ENCODE measurements around the gene HLA-DQA1.
"Not testable (repeated sequence)": the region's sequence is repeated elsewhere in the genome, so short reads cannot be mapped to it uniquely, and the experiment has no call there.

HLA-DQA1 gene

GRCh38 chr6:32657819-32658218 is 20.6 kb downstream of the HLA-DQA1 start:
- DNase-seq (ENCODE audit: low read depth in 1 of 2, low spot score in 1 of 2): not testable (repeated sequence)

DNA sequence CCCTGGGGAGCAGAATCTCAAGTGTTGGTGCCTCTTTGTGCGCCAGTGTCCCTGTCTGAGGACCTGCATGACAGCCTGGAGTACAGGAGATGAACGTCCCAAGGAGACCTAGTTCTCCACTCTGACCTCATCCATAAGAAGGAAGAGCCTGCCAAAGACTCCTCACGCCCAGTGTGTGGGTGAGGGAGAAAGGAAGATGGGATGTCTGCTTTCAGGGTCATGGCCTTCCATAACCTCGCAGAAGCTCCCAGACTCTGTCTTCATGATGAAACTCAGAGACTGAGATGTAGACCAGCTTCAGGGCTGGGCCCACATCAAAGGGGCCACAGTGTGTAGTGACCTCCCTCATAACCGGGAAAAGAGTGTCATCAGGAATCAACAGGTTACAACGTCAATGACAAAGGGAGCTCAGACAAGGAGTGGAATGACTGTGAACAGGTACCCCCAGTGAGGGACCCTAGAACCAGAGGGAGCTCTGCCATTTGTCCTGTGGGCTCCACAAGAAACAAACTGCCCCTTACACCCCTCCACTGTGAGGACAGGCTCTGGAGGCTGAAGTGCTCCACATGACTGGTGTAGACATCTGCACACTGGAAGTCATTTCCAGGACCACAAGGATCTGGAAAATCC is 21.2 kb downstream of the HLA-DQA1 start:
- DNase-seq (ENCODE audit: low read depth in 1 of 2, low spot score in 1 of 2): no peak

- no peak for DNase-seq (ENCODE audit: low read depth in 1 of 2, low spot score in 1 of 2)
Observed at GRCh38 chr6:32659856-32660595, 22.8 kb downstream of the HLA-DQA1 start.

- DNase-seq (ENCODE audit: low read depth in 1 of 2, low spot score in 1 of 2): no peak
Observed at GRCh38 chr6:32662099-32662498, 24.9 kb downstream of the HLA-DQA1 start.

DNA sequence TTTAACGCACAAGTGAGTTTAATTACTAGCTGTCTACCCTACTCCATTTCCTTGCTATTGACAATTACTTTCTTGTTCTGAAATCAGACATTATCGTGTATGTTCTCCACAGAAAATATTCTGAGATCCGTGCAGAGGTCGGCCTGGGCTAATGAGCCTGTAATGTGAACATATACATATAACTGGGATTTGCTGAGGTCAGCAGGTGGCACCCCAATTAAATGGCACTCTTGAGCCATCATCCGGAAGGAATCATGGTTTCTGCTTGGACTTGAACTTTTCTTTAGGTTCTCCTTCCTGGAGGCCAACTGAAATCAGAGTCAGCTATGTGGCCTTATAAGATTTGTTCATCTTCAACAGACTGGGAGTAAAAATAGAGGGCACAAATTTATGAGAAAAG is 25.6 kb downstream of the HLA-DQA1 start:
- DNase-seq (ENCODE audit: low read depth in 1 of 2, low spot score in 1 of 2): no peak

DNA sequence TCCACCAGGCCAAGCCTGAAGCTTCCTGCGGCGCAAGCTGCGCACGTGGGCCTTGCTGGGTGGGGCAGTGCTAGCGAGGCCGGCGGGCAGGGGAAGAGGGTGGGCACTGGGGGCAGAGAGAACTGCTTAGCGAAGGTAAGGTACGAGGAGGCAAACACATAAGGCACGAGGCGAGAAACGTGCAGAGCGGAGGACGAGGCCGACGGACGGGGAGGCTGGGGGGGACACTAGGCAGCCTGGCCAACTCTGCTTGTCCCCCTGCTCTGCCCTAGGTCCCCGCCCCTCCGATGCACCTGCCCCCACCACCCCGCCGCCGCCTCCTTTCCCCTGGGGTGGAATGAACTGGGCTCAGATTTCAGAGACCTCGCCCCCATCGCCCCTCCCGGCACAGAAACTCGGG is 27.1 kb downstream of the HLA-DQA1 start:
- no peak for DNase-seq (ENCODE audit: low read depth in 1 of 2, low spot score in 1 of 2)

DNA sequence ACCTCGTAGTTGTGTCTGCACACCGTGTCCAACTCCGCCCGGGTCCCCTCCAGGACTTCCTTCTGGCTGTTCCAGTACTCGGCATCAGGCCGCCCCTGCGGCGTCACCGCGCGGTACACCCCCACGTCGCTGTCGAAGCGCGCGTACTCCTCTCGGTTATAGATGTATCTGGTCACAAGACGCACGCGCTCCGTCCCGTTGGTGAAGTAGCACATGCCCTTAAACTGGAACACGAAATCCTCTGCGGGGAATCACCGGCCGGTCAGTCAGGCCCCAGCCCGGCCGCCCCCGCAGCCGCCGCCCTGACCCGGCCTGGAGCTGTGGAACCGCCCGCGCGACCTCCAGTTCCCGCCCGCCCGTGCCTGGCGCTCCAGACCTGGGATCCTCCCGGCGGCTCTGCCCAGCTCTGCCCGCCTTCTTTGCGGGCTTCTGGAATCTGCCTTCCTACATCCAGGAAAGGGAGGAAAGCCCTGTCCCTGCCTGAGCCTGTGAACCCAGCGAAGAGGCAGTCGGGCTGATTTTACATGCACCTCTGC is 27.7 kb downstream of the HLA-DQA1 start:
- DNase-seq (ENCODE audit: low read depth in 1 of 2, low spot score in 1 of 2): peak in 1 of 2 donors; percentile 26

DNA sequence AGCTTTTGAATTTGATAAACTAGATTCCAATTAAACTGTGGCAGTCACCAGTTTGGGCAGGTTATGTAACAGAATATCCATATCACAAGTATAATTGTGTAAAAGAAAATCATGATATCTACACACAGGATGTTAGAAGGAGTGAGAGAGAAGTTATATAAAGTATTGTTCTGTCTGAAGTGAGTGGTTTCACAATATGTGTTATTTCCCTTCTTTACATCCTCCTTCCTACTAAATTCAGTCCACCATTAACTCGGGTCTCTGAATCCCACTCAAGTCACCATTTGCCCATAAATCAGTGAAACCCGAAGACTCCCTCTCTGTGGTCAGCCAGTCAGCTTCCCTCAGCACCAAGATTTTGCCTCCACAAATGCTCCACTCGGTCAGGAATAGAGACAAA is 28.5 kb downstream of the HLA-DQA1 start:
- DNase-seq (ENCODE audit: low read depth in 1 of 2, low spot score in 1 of 2): no peak

GRCh38 chr6:32666420-32667300 is 29.5 kb downstream of the HLA-DQA1 start, which contains the start of gene HLA-DQB1:
HLA-DQB1 (minus strand) TSS chr6:32666657; CDS start chr6:32666607, 50 bp downstream.
- DNase-seq (ENCODE audit: low read depth in 1 of 2, low spot score in 1 of 2): no peak

- DNase-seq (ENCODE audit: low read depth in 1 of 2, low spot score in 1 of 2): peak in 1 of 2 donors; percentile 1
Observed at GRCh38 chr6:32668226-32668747, 31.1 kb downstream of the HLA-DQA1 start.

DNA sequence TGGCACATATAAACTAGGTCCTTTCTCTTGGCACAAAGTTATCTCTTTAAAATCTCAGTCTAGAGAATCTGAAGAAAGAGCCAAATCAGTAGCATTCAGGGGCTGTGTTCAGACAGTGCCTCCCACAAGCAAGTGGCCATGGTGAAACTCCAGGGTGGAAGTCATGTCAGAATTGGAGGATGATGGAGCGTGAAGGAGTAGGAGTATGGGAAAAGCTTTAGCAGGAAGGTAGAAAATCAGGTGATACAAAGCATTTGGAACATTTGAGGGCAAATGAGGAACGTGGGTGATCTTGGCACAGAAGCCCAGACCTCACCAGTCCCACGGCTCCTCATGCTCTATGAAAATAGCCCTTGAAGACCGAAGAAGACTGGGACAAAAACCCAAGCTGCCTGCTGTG is 32.0 kb downstream of the HLA-DQA1 start:
- no peak for DNase-seq (ENCODE audit: low read depth in 1 of 2, low spot score in 1 of 2)

DNA sequence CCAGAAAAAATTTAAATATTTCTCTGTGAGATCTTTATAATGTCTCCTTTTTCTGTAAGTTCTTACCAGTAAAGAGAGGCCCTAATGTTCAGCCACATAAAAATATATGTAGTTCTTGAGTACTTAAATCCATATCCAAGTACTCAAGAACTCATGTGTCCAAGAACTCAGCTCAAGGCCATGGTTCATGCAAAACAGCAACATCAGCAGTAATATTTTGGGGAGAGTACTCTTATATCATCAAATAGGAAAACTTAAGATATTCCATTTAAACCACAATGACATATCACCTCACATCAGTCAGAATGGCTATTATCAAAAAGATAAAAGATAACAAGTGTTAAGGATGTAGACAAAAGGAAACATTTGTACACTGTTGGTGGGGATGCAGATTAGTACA is 32.7 kb downstream of the HLA-DQA1 start:
- DNase-seq (ENCODE audit: low read depth in 1 of 2, low spot score in 1 of 2): no peak

DNA sequence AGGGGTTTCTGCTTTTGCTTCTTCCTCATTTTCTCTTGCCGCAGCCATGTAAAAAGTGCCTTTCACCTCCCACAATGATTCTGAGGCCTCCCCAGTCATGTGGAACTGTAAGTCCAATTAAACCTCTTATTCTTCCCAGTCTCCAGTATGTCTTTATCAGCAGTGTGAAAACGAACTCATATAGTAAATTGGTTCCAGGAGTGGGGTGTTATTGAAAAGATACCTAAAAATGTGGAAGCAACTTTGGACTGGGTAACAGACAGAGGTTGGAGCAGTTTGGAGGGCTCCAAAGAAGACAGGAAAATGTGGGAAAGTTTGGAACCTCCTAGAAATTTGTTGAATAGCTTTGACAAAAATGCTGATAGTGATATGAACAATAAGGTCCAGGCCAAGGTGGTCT is 34.7 kb downstream of the HLA-DQA1 start:
- not testable (repeated sequence) for DNase-seq (ENCODE audit: low read depth in 1 of 2, low spot score in 1 of 2)

DNA sequence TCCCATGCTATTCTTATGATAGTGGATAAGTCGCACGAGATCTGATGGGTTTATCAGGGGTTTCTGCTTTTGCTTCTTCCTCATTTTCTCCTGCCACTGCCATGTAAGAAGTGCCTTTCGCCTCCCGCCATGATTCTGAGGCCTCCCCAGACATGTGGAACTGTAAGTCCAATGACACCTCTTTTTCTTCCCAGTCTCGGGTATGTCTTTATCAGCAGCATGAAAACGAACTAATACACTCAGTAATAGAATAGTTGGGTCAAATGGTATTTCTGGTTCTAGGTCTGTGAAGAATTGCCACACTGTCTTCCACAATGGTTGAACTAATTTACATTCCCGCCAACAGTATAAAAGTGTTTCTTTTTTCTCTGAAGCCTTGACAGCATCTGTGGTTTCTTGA is 36.9 kb downstream of the HLA-DQA1 start:
- DNase-seq (ENCODE audit: low read depth in 1 of 2, low spot score in 1 of 2): not testable (repeated sequence)

DNA sequence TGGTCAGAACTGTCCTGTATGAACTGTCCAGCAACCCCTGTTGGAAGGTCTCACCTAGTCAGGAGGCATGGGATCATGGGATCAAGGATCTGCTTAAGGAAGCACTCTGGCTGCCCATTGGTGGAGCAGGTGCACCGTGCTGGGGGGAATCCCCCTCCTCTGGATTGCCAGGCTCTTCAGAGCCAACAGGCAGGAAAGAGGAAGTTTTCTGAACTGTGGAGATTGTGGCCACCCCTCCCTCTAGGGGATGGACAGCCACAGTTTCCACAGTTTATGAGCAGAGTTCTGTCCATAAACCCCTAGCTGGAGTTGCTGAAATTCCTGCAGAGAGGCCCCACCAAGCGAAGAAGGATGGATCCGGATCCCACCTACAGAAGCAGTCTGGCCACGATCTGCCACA is 42.3 kb downstream of the HLA-DQA1 start:
- DNase-seq (ENCODE audit: low read depth in 1 of 2, low spot score in 1 of 2): no peak

- DNase-seq (ENCODE audit: low read depth in 1 of 2, low spot score in 1 of 2): no peak
Observed at GRCh38 chr6:32680055-32680454, 42.8 kb downstream of the HLA-DQA1 start.

GRCh38 chr6:32684246-32684645 is 47.0 kb downstream of the HLA-DQA1 start:
- no peak for DNase-seq (ENCODE audit: low read depth in 1 of 2, low spot score in 1 of 2)

DNA sequence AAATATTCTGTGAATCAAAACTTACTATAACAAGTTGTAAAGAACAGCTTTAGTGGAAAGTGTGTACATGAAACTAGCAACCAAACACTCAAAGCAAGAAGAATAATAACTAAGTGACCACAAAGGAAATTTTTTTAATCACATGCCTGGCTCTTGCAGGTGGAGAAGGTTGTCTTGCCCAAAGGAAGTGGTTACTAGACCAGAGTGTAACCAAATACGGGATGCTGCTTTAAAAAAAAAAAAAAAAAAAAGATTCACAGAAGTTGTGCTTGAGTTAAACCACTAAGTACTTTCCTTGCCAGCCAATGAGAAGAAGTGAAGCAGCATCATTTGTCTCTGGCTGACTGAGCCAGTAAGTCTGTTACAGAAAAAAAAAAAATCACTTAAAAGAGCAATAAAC is 48.4 kb downstream of the HLA-DQA1 start:
- peak in 1 of 2 donors; percentile 4 for DNase-seq (ENCODE audit: low read depth in 1 of 2, low spot score in 1 of 2)

DNA sequence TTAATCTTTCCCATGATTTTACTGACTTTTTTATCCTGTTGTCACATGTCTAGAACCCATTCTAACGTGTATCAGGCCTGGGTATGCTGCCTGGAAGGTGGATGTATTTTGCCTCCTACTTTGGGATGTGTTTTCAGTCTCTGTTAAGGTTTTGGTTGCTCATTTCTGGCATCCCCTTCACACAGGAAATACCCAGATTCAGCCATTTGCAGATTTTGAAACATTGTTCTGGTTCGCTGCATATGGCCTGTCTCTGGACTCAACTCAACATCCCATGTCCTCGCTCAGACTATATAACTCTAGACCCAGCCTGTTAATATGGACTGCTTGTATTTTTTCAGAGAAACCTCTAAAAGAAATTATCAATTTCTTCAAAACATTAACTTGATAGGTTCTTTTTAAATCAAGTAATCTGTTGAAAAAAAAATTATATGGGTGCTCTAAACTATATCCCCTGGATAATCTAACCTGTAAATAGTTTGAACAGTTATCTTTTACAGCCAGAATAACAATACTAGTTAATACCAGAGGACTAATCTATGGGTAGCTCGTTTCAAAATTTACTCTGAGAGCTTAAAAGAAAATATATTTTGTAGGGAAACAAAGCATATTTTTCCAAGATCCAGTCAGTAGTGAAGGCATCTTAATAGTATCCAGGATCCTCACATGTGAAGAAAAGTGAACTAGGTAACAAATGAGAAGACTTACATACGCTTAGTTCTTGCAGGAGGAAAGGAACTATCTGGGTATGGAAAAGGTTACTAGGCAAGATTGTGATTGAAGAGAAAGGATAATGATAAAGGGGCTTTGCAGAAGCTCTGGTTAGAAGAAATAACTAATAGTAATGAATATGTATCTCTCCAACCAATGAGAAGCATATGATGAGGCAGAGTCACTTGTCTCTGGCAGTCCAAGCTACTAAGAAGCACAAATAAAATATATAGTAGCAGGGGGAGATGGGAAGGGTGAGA is 52.6 kb downstream of the HLA-DQA1 start:
- DNase-seq (ENCODE audit: low read depth in 1 of 2, low spot score in 1 of 2): no peak

- peak in 1 of 2 donors; percentile 19 for DNase-seq (ENCODE audit: low read depth in 1 of 2, low spot score in 1 of 2)
Observed at GRCh38 chr6:32692019-32692418, 54.8 kb downstream of the HLA-DQA1 start.

All from stimulated activated CD4-positive, alpha-beta T cell treated with anti-CD3 and anti-CD28 coated beads, Interleukin-15, amount 100 ng/mL, for 1 hour (primary cell).